ENCODE data around the gene CKS1B.
A peak's percentile ranks its signal among the peaks of the same experiment; 100 is the strongest.

GRCh38 chr1:154972517-154973343 is 1.8 kb upstream of the CKS1B start:
- TF ChIP-seq POLR2A (IDR thresholded peaks at IDR 0.05), result no peak
- TF ChIP-seq POLR2AphosphoS5 (IDR thresholded peaks at IDR 0.05), result peak; percentile 44 to 90 (median 88)
- TF ChIP-seq CTCF (IDR thresholded peaks at IDR 0.05), result no peak
- TF ChIP-seq EP300 (IDR thresholded peaks at IDR 0.05), result peak; percentile 67
